Coronary artery (tissue), 2 donors: ENCODE measurements around the gene DOK7.

Source experiments
- DNase-seq: peaks from one replicate; pipeline ENCODE4 v3.0.0-alpha.2; 2017; ENCODE audit warnings: low spot score
- H3K27ac ChIP-seq, 2 donors: fragments of 200-600 bp; sonication (generic); one replicate each; pipeline ENCODE4 v1.5.1; 2016 to 2019
- H3K4me3 ChIP-seq: fragments of 200-600 bp; sonication (generic); 2 replicates; pipeline ENCODE4 v1.5.1; 2016; ENCODE audit warnings: mild to moderate bottlenecking, moderate library complexity
- CTCF ChIP-seq: fragments of 200-600 bp; sonication (generic); IDR thresholded peaks from one replicate; pipeline ENCODE4 v1.5.1; 2019; ENCODE audit warnings: antibody characterized with exemption

Gene DOK7

GRCh38 chr4:3464911-3465697 lies 2.0 kb downstream of the DOK7 start:
- H3K4me3 ChIP-seq = no peak overlapping the region
- no peak overlapping the region for H3K27ac ChIP-seq
- DNase-seq = no peak
- TF ChIP-seq CTCF = no peak

- Histone ChIP-seq H3K4me3 (no peak overlapping the region), H3K27ac (no peak overlapping the region)
- no peak for TF ChIP-seq CTCF
- DNase-seq = no peak
These were observed 2.9 kb downstream of the DOK7 start for GRCh38 chr4:3465698-3466671.

GRCh38 chr4:3466691-3467600 lies 3.8 kb downstream of the DOK7 start:
- TF ChIP-seq CTCF = no peak
- no peak overlapping the region for H3K4me3 ChIP-seq
- H3K27ac ChIP-seq = no peak overlapping the region
- no peak for DNase-seq

GRCh38 chr4:3467601-3468031 lies 4.5 kb downstream of the DOK7 start:
- no peak for DNase-seq
- Histone ChIP-seq H3K27ac (no peak overlapping the region), H3K4me3 (no peak overlapping the region)
- TF ChIP-seq CTCF = no peak

GRCh38 chr4:3468154-3468553 lies 5.0 kb downstream of the DOK7 start:
- Histone ChIP-seq H3K4me3 (no peak overlapping the region), H3K27ac (no peak overlapping the region)
- DNase-seq = no peak
- TF ChIP-seq CTCF = no peak

GRCh38 chr4:3468804-3469203 lies 5.7 kb downstream of the DOK7 start:
- H3K4me3 ChIP-seq = no peak overlapping the region
- H3K27ac ChIP-seq = no peak overlapping the region
- no peak for TF ChIP-seq CTCF
- DNase-seq = no peak
